ENCODE results near the gene CYBA. TPM values are rescaled to one million over a fixed set of nuclear protein-coding genes. Genes with fewer than 3 reads are reported as not detected.
A peak's percentile ranks its signal among the peaks of the same experiment; 100 is the strongest.

The CYBA gene
- total and polyA plus RNA-seq, 2 of the 4 experiments (the other 2 are of a cell fraction) = 65.6 to 169 TPM

GRCh38 chr16:88630433-88630832 lies 20.4 kb downstream of the CYBA start:
- Histone ChIP-seq H3K4me3 (ENCODE audit: insufficient read depth, low read depth, low read length) (no peak overlapping the region), H3K56ac (ENCODE audit: extremely low read depth, insufficient read depth, low read length) (no peak overlapping the region), H3K4me1 (ENCODE audit: control insufficient read depth, insufficient read depth, low read length) (peaks cover 8% of the 10 kb centered on the region), H3K14ac (replicated peaks; ENCODE audit: low read depth, low read length) (no peak overlapping the region), H2AFZ (replicated peaks; ENCODE audit: low read length, poor library complexity) (no peak overlapping the region), H2BK5ac (ENCODE audit: low read depth, low read length, poor library complexity, severe bottlenecking) (no peak overlapping the region), H2BK15ac (ENCODE audit: low read depth, low read length) (no peak overlapping the region), H4K5ac (ENCODE audit: low read depth, low read length) (no peak overlapping the region), H2AK5ac (ENCODE audit: low read depth, low read length) (no peak overlapping the region), H3K18ac (ENCODE audit: low read depth, low read length) (no peak overlapping the region), H3K27me3 (ENCODE audit: control insufficient read depth, insufficient read depth, low read length) (no peaks in the 10 kb centered on the region), H3K27ac (ENCODE audit: insufficient read depth, low read length) (no peak overlapping the region), H3K36me3 (ENCODE audit: control insufficient read depth, insufficient read depth, low read length) (peaks cover 57% of the 10 kb centered on the region), H3K9me1 (ENCODE audit: insufficient read depth, low read length) (no peaks in the 10 kb centered on the region), H2AK9ac (replicated peaks; ENCODE audit: low read depth, low read length, poor library complexity) (peak overlapping the region; percentile 19), H4K20me1 (ENCODE audit: insufficient read depth, low read length) (no peaks in the 10 kb centered on the region; the same call in 1 of the 2 replicates), H2BK20ac (ENCODE audit: low read depth, low read length) (no peak overlapping the region), H3K9me3 (ENCODE audit: control insufficient read depth, insufficient read depth, low read length) (no peaks in the 10 kb centered on the region), H3K4ac (ENCODE audit: low read depth, low read length) (no peak overlapping the region), H4K8ac (ENCODE audit: low read depth in 2 of 2, low read length in 2 of 2) (no peak overlapping the region), H2BK120ac (ENCODE audit: low read depth, low read length) (no peak overlapping the region), H3K23ac (ENCODE audit: low read depth, low read length) (no peak overlapping the region), H3K79me1 (ENCODE audit: low read depth in 1 of 2, low read length in 2 of 2) (peaks cover 0 to 7% of the 10 kb centered on the region in 2 experiments; a peak in 2 of 4 replicates), H3K4me2 (ENCODE audit: low read depth, low read length) (no peak overlapping the region), H4K91ac (ENCODE audit: insufficient read depth, low read depth, low read length) (no peak overlapping the region), H3K9ac (ENCODE audit: low read depth, low read length) (no peak overlapping the region)
- in situ Hi-C loops (cut with MboI; ENCODE audit: low sequenced_read_pairs) (no loop called here), intact Hi-C loops (cut with micrococcal nuclease) (no loop called here), dilution Hi-C loops (cut with HindIII; ENCODE audit: low sequenced_read_pairs, unreplicated experiment) (no loop called here)
- ATAC-seq (ENCODE audit: low read depth) (no peak), DNase-seq (no peak)
- BruUV-seq (replicated peaks) = no TSS peak
- TF ChIP-seq RAD21 (IDR thresholded peaks at IDR 0.05; ENCODE audit: low read length) (no peak), SMC3 (IDR thresholded peaks at IDR 0.05; ENCODE audit: low read depth, low read length) (no peak), NFE2L2 (IDR thresholded peaks at IDR 0.05; ENCODE audit: low read depth, low read length) (no peak), CTCF (conservative IDR thresholded peaks at IDR 0.05; ENCODE audit: low read depth, low read length) (no peak), CEBPB (IDR thresholded peaks at IDR 0.05; ENCODE audit: low read depth, low read length) (no peak), POLR2A (IDR thresholded peaks at IDR 0.05; ENCODE audit: low read depth, low read length) (no peak), RFX5 (IDR thresholded peaks at IDR 0.05; ENCODE audit: low read depth, low read length) (no peak), CHD1 (IDR thresholded peaks at IDR 0.05; ENCODE audit: low read depth, low read length) (no peak), MXI1 (IDR thresholded peaks at IDR 0.05; ENCODE audit: borderline replicate concordance, low read depth, low read length) (no peak), ELK1 (IDR thresholded peaks at IDR 0.05; ENCODE audit: borderline replicate concordance, low read depth, low read length) (no peak), MAFK (IDR thresholded peaks at IDR 0.05; ENCODE audit: low read depth, low read length) (no peak), FOS (IDR thresholded peaks at IDR 0.05; ENCODE audit: low read depth, low read length) (no peak), BHLHE40 (IDR thresholded peaks at IDR 0.05; ENCODE audit: low read depth, low read length) (no peak), USF2 (IDR thresholded peaks at IDR 0.05; ENCODE audit: low read depth, low read length) (no peak), MAZ (IDR thresholded peaks at IDR 0.05; ENCODE audit: borderline replicate concordance, low read depth, low read length) (no peak), RCOR1 (IDR thresholded peaks at IDR 0.05; ENCODE audit: insufficient replicate concordance, low read length) (no peak)
- CTCF ChIA-PET = no interaction called here
- POLR2A ChIA-PET (ENCODE audit: unreplicated experiment) = no interaction called here
- WGBS, 2 experiments (ENCODE audit: extremely low coverage in 2 of 2, insufficient read length in 1 of 2) = no CpG with 5 or more reads among the region's 12 CpGs

Data from IMR-90 (cell line).